ENCODE measurements around the gene FETUB.

- TF ChIP-seq CTCF (IDR thresholded peaks at IDR 0.05) = no peak
- TF ChIP-seq POLR2A (IDR thresholded peaks at IDR 0.05) = no peak
Measured at GRCh38 chr3:186613637-186614265, 26.4 kb upstream of the FETUB start.

Data from thyroid gland (tissue), 4 donors.